ENCODE data around the gene MISP3. TPM values are rescaled to one million over a fixed set of nuclear protein-coding genes. Genes with fewer than 3 reads are reported as not detected.

MISP3 gene
- total RNA-seq, 1 donor from 2014 or later: 2.7 TPM

GRCh38 chr19:14093117-14093823, 20.7 kb downstream of the MISP3 start:
- intact Hi-C loops (cut with DNase I): no loop called here
- no peak overlapping the region for H3K4me3 ChIP-seq
- H3K9me3 ChIP-seq: peaks cover 3% of the 10 kb centered on the region
- H3K27me3 ChIP-seq: no peaks in the 10 kb centered on the region
- no peak overlapping the region for H3K27ac ChIP-seq
- peaks cover 0 to 26% of the 10 kb centered on the region in 2 donors for H3K36me3 ChIP-seq
- H3K4me1 ChIP-seq: peaks cover 14% of the 10 kb centered on the region
- no peak for TF ChIP-seq POLR2AphosphoS5 (IDR thresholded peaks at IDR 0.05; ENCODE audit: insufficient read depth in 1 of 2, low read depth in 1 of 2)
- no peak for TF ChIP-seq CTCF (IDR thresholded peaks at IDR 0.05)
- no peak for TF ChIP-seq POLR2A (IDR thresholded peaks at IDR 0.05)
- no peak for DNase-seq (ENCODE audit: extremely low spot score in 2 of 2)

GRCh38 chr19:14094854-14095253, 22.3 kb downstream of the MISP3 start:
- intact Hi-C loops (cut with DNase I): no loop called here
- DNase-seq (ENCODE audit: extremely low spot score in 2 of 2): no peak
- TF ChIP-seq POLR2A (IDR thresholded peaks at IDR 0.05) (no peak), CTCF (IDR thresholded peaks at IDR 0.05) (no peak), POLR2AphosphoS5 (IDR thresholded peaks at IDR 0.05; ENCODE audit: insufficient read depth in 1 of 2, low read depth in 1 of 2) (no peak)
- H3K27me3 ChIP-seq: no peaks in the 10 kb centered on the region
- peaks cover 0 to 30% of the 10 kb centered on the region in 2 donors for H3K36me3 ChIP-seq
- H3K9me3 ChIP-seq: peaks cover 3% of the 10 kb centered on the region
- H3K4me1 ChIP-seq: peaks cover 8% of the 10 kb centered on the region
- no peak overlapping the region for H3K27ac ChIP-seq
- H3K4me3 ChIP-seq: no peak overlapping the region

- TF ChIP-seq POLR2AphosphoS5 (IDR thresholded peaks at IDR 0.05; ENCODE audit: insufficient read depth in 1 of 2, low read depth in 1 of 2): no peak
- Histone ChIP-seq H3K4me3 (no peak overlapping the region), H3K27ac (no peak overlapping the region), H3K36me3 (peaks cover 0 to 33% of the 10 kb centered on the region in 2 donors), H3K9me3 (peaks cover 3% of the 10 kb centered on the region), H3K4me1 (peaks cover 8% of the 10 kb centered on the region), H3K27me3 (no peaks in the 10 kb centered on the region)
- intact Hi-C loops (cut with DNase I): no loop called here
- no peak for DNase-seq (ENCODE audit: extremely low spot score in 2 of 2)
These were observed 23.8 kb downstream of the MISP3 start for GRCh38 chr19:14096272-14096992.

GRCh38 chr19:14097532-14098151, 25.1 kb downstream of the MISP3 start:
- Histone ChIP-seq H3K36me3 (peaks cover 0 to 45% of the 10 kb centered on the region in 2 donors), H3K27me3 (no peaks in the 10 kb centered on the region), H3K9me3 (peaks cover 3% of the 10 kb centered on the region), H3K27ac (no peak overlapping the region), H3K4me3 (no peak overlapping the region), H3K4me1 (no peaks in the 10 kb centered on the region)
- intact Hi-C loops (cut with DNase I): no loop called here
- TF ChIP-seq CTCF (IDR thresholded peaks at IDR 0.05): no peak
- no peak for TF ChIP-seq POLR2AphosphoS5 (IDR thresholded peaks at IDR 0.05; ENCODE audit: insufficient read depth in 1 of 2, low read depth in 1 of 2)
- no peak for TF ChIP-seq POLR2A (IDR thresholded peaks at IDR 0.05)
- DNase-seq (ENCODE audit: extremely low spot score in 2 of 2): no peak

GRCh38 chr19:14101003-14101545, 28.5 kb downstream of the MISP3 start:
- intact Hi-C loops (cut with DNase I): no loop called here
- Histone ChIP-seq H3K27ac (no peak overlapping the region), H3K9me3 (no peaks in the 10 kb centered on the region), H3K36me3 (peaks cover 0 to 54% of the 10 kb centered on the region in 2 donors), H3K4me1 (no peaks in the 10 kb centered on the region), H3K27me3 (no peaks in the 10 kb centered on the region), H3K4me3 (no peak overlapping the region)
- TF ChIP-seq POLR2AphosphoS5 (IDR thresholded peaks at IDR 0.05; ENCODE audit: insufficient read depth in 1 of 2, low read depth in 1 of 2) (no peak), POLR2A (IDR thresholded peaks at IDR 0.05) (no peak), CTCF (IDR thresholded peaks at IDR 0.05) (no peak)
- DNase-seq (ENCODE audit: extremely low spot score in 2 of 2): no peak
